ENCODE data around the gene PTCD3. TPM values are rescaled to one million over a fixed set of nuclear protein-coding genes. Genes with fewer than 3 reads are reported as not detected.

PTCD3 gene
- total RNA-seq, 5 donors from 2014 or later (not counting 1 experiment from before 2014, with no cell fraction given) = 145 to 153 (median 151) TPM

GRCh38 chr2:86138736-86139625 is 32.9 kb downstream of the PTCD3 start:
- Histone ChIP-seq H3K27ac (ENCODE audit: low read length) (no peak overlapping the region), H3K36me3 (ENCODE audit: control insufficient read depth in 2 of 2, extremely low read depth in 1 of 2, insufficient read depth in 1 of 2, low read length in 1 of 2) (peaks cover 17 to 77% of the 10 kb centered on the region in 2 donors), H3K27me3 (replicated peaks in 1 of 2; ENCODE audit: control insufficient read depth in 2 of 2, extremely low read depth in 1 of 2, insufficient read depth in 2 of 2, low read length in 1 of 2) (no peaks in the 10 kb centered on the region), H3K4me1 (ENCODE audit: control insufficient read depth in 1 of 2, extremely low read depth in 1 of 2, insufficient read depth in 2 of 2, low read length in 2 of 2) (peaks cover 2 to 4% of the 10 kb centered on the region in 2 experiments), H3K4me3 (ENCODE audit: control insufficient read depth in 1 of 2, extremely low read depth in 1 of 2, low read length in 1 of 2) (no peak overlapping the region), H3K9me3 (no peaks in the 10 kb centered on the region)
- Mint-ChIP-seq H3K4me1 (peaks cover 9 to 19% (median 17%) of the 10 kb centered on the region in 3 donors), H3K4me3 (no peak overlapping the region), H3K27me3 (no peaks in the 10 kb centered on the region), H3K9me3 (no peaks in the 10 kb centered on the region), H3K36me3 (peaks cover 72% of the 10 kb centered on the region), H3K27ac (peak overlapping the region; percentile 73 to 76)
- DNase-seq (no peak), ATAC-seq (replicated peaks in 1 of 4) (no peak)
- POLR2A ChIA-PET = no interaction called here
- CTCF ChIA-PET = interaction anchor here in 1 of 2 donors (0.6 kb wide), 1 partner anchor 9 kb away, joined by 3 read pairs; no protein-coding TSS in a partner anchor
- 94% methylated on average over 3 of the region's 7 CpGs for WGBS (ENCODE audit: insufficient coverage)

GRCh38 chr2:86139981-86140380 is 33.9 kb downstream of the PTCD3 start:
- peaks cover 17 to 77% of the 10 kb centered on the region in 2 donors for H3K36me3 ChIP-seq (ENCODE audit: control insufficient read depth in 2 of 2, extremely low read depth in 1 of 2, insufficient read depth in 1 of 2, low read length in 1 of 2)
- Mint-ChIP-seq H3K9me3 (no peaks in the 10 kb centered on the region), H3K4me1 (peaks cover 9 to 19% (median 17%) of the 10 kb centered on the region in 3 donors), H3K27me3 (no peaks in the 10 kb centered on the region), H3K36me3 (peaks cover 72% of the 10 kb centered on the region), H3K27ac (peak overlapping the region; percentile 30 to 73), H3K4me3 (no peak overlapping the region)
- ChIA-PET POLR2A (interaction anchor here in 1 of 2 donors (0.6 kb wide), 1 partner anchor 1306 kb away, joined by 7 read pairs; no protein-coding TSS in a partner anchor), CTCF (interaction anchor here in 1 of 2 donors (0.7 kb wide), 1 partner anchor 448 kb away, joined by 3 read pairs; no protein-coding TSS in a partner anchor)
- peak; percentile 24 to 54 (median 35) for ATAC-seq (replicated peaks in 1 of 4)
- no peak overlapping the region for H3K27ac ChIP-seq (ENCODE audit: low read length)
- peaks cover 2 to 4% of the 10 kb centered on the region in 2 experiments for H3K4me1 ChIP-seq (ENCODE audit: control insufficient read depth in 1 of 2, extremely low read depth in 1 of 2, insufficient read depth in 2 of 2, low read length in 2 of 2)
- no peaks in the 10 kb centered on the region for H3K9me3 ChIP-seq
- H3K4me3 ChIP-seq (ENCODE audit: control insufficient read depth in 1 of 2, extremely low read depth in 1 of 2, low read length in 1 of 2) = no peak overlapping the region
- DNase-seq = peak in 1 of 35 experiments; percentile 21
- no CpG with 5 or more reads among the region's 4 CpGs for WGBS (ENCODE audit: insufficient coverage)
- no peaks in the 10 kb centered on the region for H3K27me3 ChIP-seq (replicated peaks in 1 of 2; ENCODE audit: control insufficient read depth in 2 of 2, extremely low read depth in 1 of 2, insufficient read depth in 2 of 2, low read length in 1 of 2)

- no peak overlapping the region for H3K4me3 Mint-ChIP-seq
- H3K4me1 ChIP-seq (ENCODE audit: control insufficient read depth in 1 of 2, extremely low read depth in 1 of 2, insufficient read depth in 2 of 2, low read length in 2 of 2) = peaks cover 2 to 4% of the 10 kb centered on the region in 2 experiments
- DNase-seq = no peak
- peak overlapping the region; percentile 15 to 69 for H3K27ac Mint-ChIP-seq
- no peaks in the 10 kb centered on the region for H3K27me3 Mint-ChIP-seq
- no peaks in the 10 kb centered on the region for H3K27me3 ChIP-seq (replicated peaks in 1 of 2; ENCODE audit: control insufficient read depth in 2 of 2, extremely low read depth in 1 of 2, insufficient read depth in 2 of 2, low read length in 1 of 2)
- no peaks in the 10 kb centered on the region for H3K9me3 ChIP-seq
- H3K4me1 Mint-ChIP-seq = peaks cover 9 to 19% (median 17%) of the 10 kb centered on the region in 3 donors
- no peak for ATAC-seq (replicated peaks in 1 of 4)
- CTCF ChIA-PET = no interaction called here
- H3K36me3 ChIP-seq (ENCODE audit: control insufficient read depth in 2 of 2, extremely low read depth in 1 of 2, insufficient read depth in 1 of 2, low read length in 1 of 2) = peaks cover 14 to 75% of the 10 kb centered on the region in 2 donors
- no peak overlapping the region for H3K27ac ChIP-seq (ENCODE audit: low read length)
- peaks cover 66% of the 10 kb centered on the region for H3K36me3 Mint-ChIP-seq
- no peak overlapping the region for H3K4me3 ChIP-seq (ENCODE audit: control insufficient read depth in 1 of 2, extremely low read depth in 1 of 2, low read length in 1 of 2)
- WGBS (ENCODE audit: insufficient coverage) = 88% methylated on average over 3 of the region's 4 CpGs
- no peaks in the 10 kb centered on the region for H3K9me3 Mint-ChIP-seq
- POLR2A ChIA-PET = interaction anchor here in 1 of 2 donors (0.6 kb wide), 1 partner anchor 15 kb away, joined by 3 read pairs; no protein-coding TSS in a partner anchor
Observed at GRCh38 chr2:86140969-86141392, 34.9 kb downstream of the PTCD3 start.

- Mint-ChIP-seq H3K27me3 (no peaks in the 10 kb centered on the region), H3K4me3 (no peak overlapping the region), H3K27ac (peak overlapping the region in 1 of 2 donors; percentile 43), H3K4me1 (peaks cover 9 to 19% (median 17%) of the 10 kb centered on the region in 3 donors), H3K9me3 (no peaks in the 10 kb centered on the region), H3K36me3 (peaks cover 59% of the 10 kb centered on the region)
- ChIA-PET POLR2A (interaction anchor here in 1 of 2 donors (0.7 kb wide), 1 partner anchor 369 kb away, joined by 3 read pairs; no protein-coding TSS in a partner anchor), CTCF (interaction anchor here in 1 of 2 donors (0.7 kb wide), 1 partner anchor 230 kb away, joined by 3 read pairs; no protein-coding TSS in a partner anchor)
- Histone ChIP-seq H3K27me3 (replicated peaks in 1 of 2; ENCODE audit: control insufficient read depth in 2 of 2, extremely low read depth in 1 of 2, insufficient read depth in 2 of 2, low read length in 1 of 2) (no peaks in the 10 kb centered on the region), H3K27ac (ENCODE audit: low read length) (no peak overlapping the region), H3K36me3 (ENCODE audit: control insufficient read depth in 2 of 2, extremely low read depth in 1 of 2, insufficient read depth in 1 of 2, low read length in 1 of 2) (peaks cover 14 to 74% of the 10 kb centered on the region in 2 donors), H3K9me3 (no peaks in the 10 kb centered on the region), H3K4me3 (ENCODE audit: control insufficient read depth in 1 of 2, extremely low read depth in 1 of 2, low read length in 1 of 2) (no peak overlapping the region), H3K4me1 (ENCODE audit: control insufficient read depth in 1 of 2, extremely low read depth in 1 of 2, insufficient read depth in 2 of 2, low read length in 2 of 2) (peaks cover 2 to 4% of the 10 kb centered on the region in 2 experiments)
- no CpG with 5 or more reads among the region's 3 CpGs for WGBS (ENCODE audit: insufficient coverage)
- no peak for ATAC-seq (replicated peaks in 1 of 4)
- DNase-seq = no peak
Observed at GRCh38 chr2:86142436-86143257, 36.6 kb downstream of the PTCD3 start.

GRCh38 chr2:86143307-86143706 is 37.3 kb downstream of the PTCD3 start:
- DNase-seq (no peak), ATAC-seq (replicated peaks in 1 of 4) (no peak)
- Histone ChIP-seq H3K36me3 (ENCODE audit: control insufficient read depth in 2 of 2, extremely low read depth in 1 of 2, insufficient read depth in 1 of 2, low read length in 1 of 2) (peaks cover 14 to 74% of the 10 kb centered on the region in 2 donors), H3K4me1 (ENCODE audit: control insufficient read depth in 1 of 2, extremely low read depth in 1 of 2, insufficient read depth in 2 of 2, low read length in 2 of 2) (peaks cover 2 to 4% of the 10 kb centered on the region in 2 experiments), H3K9me3 (no peaks in the 10 kb centered on the region), H3K4me3 (ENCODE audit: control insufficient read depth in 1 of 2, extremely low read depth in 1 of 2, low read length in 1 of 2) (no peak overlapping the region), H3K27me3 (replicated peaks in 1 of 2; ENCODE audit: control insufficient read depth in 2 of 2, extremely low read depth in 1 of 2, insufficient read depth in 2 of 2, low read length in 1 of 2) (no peaks in the 10 kb centered on the region), H3K27ac (ENCODE audit: low read length) (no peak overlapping the region)
- peaks cover 9 to 19% (median 17%) of the 10 kb centered on the region in 3 donors for H3K4me1 Mint-ChIP-seq
- WGBS (ENCODE audit: insufficient coverage) = 100% methylated on average over 2 of the region's 6 CpGs
- ChIA-PET CTCF (interaction anchor here in 1 of 2 donors (0.7 kb wide), 1 partner anchor 230 kb away, joined by 3 read pairs; no protein-coding TSS in a partner anchor), POLR2A (interaction anchor here in 1 of 2 donors (0.7 kb wide), 1 partner anchor 370 kb away, joined by 3 read pairs; no protein-coding TSS in a partner anchor)
- H3K27me3 Mint-ChIP-seq = no peaks in the 10 kb centered on the region
- no peak overlapping the region for H3K4me3 Mint-ChIP-seq
- H3K27ac Mint-ChIP-seq = no peak overlapping the region
- peaks cover 59% of the 10 kb centered on the region for H3K36me3 Mint-ChIP-seq
- no peaks in the 10 kb centered on the region for H3K9me3 Mint-ChIP-seq

Measured in T-cell (primary cell).